ENCODE measurements around the gene TOMM7.

TOMM7 gene

DNA sequence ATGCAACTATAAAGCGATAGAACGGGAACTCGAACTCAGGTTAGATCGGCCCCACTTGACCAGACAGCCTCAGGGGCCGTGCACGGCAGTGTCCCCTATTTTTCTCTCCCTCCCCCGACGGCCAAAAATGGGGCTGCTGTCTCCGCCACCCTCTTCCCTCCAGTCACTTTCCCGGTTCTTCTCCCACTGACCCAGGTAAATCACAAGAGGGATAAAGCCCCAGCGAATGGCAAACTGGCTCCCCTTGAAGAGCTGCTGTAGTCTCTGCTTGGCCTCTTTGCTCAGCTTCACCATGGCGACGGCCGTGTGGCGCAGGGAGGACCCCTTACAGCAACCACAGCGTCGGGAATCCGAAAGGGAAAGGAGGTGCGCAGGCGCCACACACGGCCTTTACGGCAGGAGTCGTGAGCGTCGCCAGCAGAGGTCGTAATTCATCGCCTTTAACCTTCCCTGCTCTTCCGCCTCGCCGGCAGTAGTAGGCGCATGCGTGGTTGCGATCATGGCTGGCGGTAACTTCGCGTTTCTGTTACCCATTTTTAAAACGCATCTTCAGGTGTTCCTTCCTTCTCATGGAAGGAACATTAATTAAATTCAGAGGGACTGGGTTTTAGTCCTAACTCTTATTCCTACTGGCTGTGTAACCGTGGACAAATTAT, at the start of gene TOMM7:
Gene TOMM7, minus strand, starts transcription at position 364 of the 656 bp plus-strand sequence. Its CDS starts 70 bp downstream, at position 294.
- peak; percentile 92 for DNase-seq

DNA sequence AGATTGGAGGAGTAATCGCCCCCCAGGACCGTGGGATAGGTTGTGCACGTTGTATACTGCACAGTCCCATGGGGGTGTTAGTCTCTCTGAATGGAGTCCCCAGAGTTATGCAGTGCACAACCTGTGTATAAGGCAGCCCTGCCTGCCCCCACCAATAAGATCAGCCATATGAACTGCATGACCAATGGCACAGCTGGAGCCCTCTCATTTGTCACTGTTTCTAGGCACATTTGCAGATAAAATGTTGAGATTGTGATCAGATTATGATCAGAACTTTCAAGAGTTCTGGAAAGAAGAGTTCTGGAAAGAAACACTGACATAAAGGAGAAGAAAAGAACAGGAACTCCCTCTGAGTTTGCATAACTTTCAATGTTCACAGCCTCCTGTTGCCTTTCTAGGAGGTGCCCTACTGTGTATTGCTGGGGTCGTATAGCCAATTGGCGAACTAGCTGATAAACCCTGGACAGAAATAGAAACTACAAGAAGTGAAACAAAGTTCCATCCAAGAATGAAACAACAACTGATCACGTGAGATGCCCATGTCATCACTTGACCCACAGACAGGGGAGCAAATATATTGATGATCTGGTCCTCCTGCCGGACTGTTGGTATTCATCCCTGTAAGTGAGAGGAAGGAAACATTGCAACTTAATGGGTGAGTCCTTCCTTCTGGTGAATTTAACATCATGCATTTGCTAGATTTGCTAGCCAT, 49.6 kb upstream of the TOMM7 start:
- no peak for DNase-seq

GRCh38 chr7:22871661-22872060, 49.0 kb upstream of the TOMM7 start:
- no peak for DNase-seq

DNA sequence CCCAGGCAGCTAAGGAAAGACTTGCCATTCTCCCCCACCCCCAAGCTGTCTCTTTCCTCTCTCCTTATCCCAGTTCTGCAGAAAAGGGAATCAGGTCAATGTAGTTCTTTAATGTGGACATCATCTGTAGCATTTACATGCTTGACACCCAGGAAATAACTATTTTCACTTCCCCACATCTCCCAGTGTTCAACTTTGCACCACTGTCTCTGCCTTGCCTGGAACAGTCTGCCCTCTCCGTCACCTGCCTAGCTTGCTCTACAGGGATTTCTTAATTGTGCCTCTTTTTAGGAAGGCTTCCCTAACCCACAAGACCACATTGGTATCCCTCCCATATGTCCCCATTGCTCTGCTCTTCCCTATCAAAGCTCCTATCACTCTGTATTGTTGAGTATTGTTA, 45.9 kb upstream of the TOMM7 start:
- no peak for DNase-seq

GRCh38 chr7:22867589-22867988, 44.9 kb upstream of the TOMM7 start:
- no peak for DNase-seq

- DNase-seq = no peak
Measured at GRCh38 chr7:22867003-22867402, 44.4 kb upstream of the TOMM7 start.

DNA sequence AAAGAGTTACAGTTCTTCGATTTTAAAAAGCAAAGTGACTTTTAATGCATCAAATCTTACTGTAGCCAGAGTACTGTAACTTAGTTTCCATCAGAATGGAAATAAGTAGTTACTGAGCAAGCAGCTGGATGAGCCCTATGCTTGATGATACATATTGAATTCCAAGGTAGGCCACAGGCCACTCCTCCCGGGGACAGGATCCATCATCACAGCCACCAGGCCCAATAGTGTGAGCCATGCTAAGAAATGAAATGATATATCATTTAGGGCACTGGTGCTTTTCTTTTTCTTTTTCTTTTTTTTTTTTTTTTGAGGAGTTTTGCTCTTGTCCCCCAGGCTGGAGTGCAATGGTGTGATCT, 42.9 kb upstream of the TOMM7 start:
- DNase-seq = no peak

DNA sequence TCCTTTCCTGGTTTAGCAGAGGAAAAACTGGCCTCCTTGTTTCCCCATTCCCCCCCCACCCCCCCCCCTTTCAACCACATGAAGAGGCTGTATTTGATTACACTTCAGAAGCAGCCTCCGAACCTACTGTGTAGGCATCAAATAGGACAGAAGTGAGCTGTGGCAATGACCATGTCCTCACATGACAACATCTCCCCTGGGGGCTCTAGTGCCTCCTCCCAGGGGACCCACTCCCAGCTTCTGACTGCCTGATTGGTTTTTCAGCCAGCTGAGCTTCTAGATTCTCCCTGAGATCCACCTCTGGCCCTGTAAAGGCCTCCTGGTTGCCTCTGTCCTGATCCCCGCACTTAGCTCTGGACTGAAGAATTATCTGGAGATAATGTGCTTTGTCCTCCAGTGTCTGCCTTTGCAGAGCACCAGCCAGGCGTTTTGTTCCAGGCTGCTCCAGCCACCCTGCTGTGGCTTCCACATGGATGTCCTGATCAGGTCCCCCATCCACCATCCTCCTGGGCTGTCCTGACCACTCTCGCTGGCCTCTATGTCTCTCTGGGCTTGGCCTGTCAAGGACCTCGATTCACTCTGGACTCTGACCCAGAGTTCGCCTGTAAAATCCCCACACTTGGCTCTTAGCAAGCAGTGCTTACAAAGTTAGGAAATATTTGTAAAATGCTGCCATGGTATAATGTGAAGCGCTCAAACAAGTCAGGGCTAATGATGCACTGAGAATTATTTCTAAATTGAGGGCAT, 42.4 kb upstream of the TOMM7 start:
- no peak for DNase-seq

- DNase-seq = no peak
Measured at GRCh38 chr7:22864301-22864700, 41.7 kb upstream of the TOMM7 start.

- no peak for DNase-seq
Measured at GRCh38 chr7:22863156-22863899, 40.7 kb upstream of the TOMM7 start.

- no peak for DNase-seq
Measured at GRCh38 chr7:22861576-22861975, 38.9 kb upstream of the TOMM7 start.

DNA sequence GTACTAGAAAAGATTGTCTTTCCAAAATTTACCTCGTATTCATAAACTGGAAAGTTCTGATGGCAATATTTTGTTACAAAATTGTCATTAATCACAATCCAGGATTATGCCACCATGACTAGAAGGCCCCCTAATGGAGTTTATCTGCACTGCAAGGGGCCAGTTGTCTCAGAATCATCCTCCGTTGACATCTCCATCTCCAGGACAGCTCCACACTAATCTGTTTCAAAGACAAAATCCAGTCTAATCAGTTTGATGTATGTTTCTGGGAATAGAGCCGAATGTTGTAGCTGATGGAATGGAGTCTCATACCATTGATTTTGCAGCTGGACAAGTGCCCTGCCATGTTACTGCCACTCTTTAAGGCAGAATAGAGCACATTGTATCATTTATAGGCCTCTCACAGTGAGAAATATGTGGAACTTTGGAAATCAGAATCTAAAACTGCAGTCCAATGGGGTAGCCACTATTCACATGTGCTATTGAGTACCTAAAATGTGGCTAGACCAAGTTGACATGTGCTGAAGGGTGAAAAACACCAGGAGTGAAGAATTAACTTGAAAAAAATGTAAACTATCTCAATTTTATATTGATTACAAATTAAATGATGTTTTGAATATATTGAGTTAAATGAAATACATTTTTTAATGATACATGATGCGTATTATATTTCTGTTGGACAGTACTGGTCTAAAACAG, 38.3 kb upstream of the TOMM7 start:
- DNase-seq = no peak

DNA sequence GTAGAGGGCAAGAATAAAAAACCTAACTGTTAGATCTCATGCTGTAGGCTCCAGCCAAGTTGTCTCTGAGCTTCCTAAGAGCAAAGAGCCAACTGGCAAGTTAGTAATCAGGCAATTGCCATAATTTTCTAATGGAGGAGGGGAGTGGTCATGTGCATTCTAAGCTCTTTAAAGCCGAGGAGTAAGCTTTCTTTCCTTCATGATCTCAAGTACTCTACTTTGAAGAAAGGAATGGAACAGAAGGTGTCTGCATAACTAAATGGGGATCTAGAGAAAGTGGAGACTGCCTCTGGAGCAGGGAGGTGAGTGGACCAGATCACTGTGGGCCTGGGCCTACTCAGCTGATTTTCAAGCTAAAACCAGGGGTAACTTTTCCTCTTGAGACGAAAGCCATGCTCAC, 37.7 kb upstream of the TOMM7 start:
- DNase-seq = no peak

DNA sequence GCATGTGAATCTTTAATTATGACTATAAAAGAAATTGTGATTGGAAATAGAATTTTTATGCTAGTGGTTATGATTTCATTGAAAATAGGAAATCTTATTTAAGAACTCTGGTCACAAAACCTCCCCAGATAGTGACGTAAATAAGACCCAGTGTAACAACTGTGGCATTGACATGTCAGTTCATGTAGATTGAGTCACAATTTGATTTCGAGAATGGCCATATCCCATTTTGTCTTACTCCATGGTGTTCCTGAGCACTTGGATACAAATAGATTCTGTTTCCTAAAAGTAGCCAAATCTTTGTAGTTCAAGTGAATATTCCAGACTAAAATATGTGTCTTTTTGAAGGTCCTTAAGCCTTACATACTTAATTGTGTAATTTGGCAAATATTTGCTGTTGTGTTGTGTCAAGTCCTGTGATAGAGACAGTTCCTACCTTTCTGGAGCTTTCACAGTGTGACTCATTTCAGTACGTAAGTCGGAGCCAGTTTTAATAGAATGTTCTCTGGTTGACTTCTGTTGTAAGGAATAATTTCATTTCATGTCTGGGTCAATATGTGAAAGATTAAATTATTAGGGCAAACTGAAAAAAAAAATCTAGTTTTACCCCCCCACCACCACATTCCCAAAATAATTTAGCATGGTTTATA, 37.1 kb upstream of the TOMM7 start:
- no peak for DNase-seq

- DNase-seq = no peak
Measured at GRCh38 chr7:22858640-22859561, 36.3 kb upstream of the TOMM7 start.

DNA sequence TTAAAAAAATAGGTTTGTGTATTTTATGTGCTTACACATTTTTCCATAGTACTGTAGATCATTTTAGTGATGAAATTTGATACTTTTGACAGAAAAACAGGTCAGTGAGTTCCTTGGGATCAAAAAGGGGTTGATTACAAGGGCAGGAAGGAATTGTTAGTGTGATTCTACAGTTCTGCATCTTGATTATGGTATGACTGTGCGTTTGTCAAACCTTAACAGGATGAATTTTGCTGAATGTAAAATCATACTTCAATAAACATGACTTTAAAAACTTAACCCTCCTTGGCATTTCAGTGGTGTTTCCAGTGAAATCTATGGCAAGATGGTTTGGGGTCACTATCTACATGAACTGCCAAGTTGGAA, 35.6 kb upstream of the TOMM7 start:
- no peak for DNase-seq

GRCh38 chr7:22856416-22856815, 33.8 kb upstream of the TOMM7 start:
- DNase-seq = no peak

DNA sequence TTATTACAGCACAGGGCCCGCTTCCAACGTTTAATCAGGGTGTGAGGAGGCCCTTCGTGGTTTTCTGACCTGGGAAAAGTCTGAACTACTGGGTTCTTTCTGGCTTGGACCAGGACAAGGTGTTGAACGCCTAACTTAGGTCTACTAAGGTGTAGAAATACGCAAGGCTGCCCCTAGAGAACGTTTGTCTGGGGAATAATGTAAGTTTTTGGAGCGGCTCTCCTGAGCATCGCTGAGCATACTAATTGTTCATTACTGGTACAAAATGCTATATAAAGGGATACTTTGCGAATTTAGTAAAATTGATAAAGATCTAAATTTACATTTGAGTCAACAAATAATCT, 32.4 kb upstream of the TOMM7 start:
- no peak for DNase-seq

GRCh38 chr7:22854158-22855048, 31.8 kb upstream of the TOMM7 start:
- DNase-seq = peak; percentile 43

DNA sequence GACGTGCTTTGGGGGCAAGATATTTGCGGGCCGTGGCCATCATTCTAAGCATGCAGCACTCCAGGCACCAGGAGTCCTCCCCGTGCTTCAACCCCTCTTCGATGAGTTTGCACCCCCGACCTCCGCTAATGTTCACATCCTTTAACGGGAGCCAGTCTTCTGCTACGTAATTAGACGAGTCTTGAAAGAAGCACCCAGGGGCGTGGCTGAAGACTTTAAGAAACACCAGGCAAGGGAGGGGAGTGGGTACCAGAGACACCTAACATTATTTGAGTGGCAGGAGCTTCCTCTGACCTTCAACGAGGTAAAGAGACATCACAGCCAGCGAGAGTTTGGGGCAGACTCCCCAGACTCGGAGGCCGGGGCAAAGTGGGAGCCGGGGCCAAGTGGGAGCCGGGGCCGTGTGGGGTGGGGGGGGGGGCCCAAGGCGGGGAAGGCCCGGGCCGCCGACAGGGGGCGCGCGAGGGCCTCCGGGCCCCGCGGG, 31.1 kb upstream of the TOMM7 start:
- DNase-seq = no peak
